Renal cortex interstitium (tissue), 11 donors: Measurements from ENCODE around the gene DISP3. TPM values are rescaled to one million over a fixed set of nuclear protein-coding genes. Genes with fewer than 3 reads are reported as not detected.

Source experiments
- DNase-seq, 11 donors: peaks; one replicate each; pipeline ENCODE4 v3.0.0-alpha.2; 2013; ENCODE audit warnings: low read depth in 9 of 11, low spot score in 4 of 11; ENCODE audit errors: extremely low read depth in 1 of 11
- polyA plus RNA-seq, 3 donors: library from polyadenylated mRNA; unstranded; fragments of 120-200 nt; gene quantifications; one replicate each; pipeline ENCODE4 v1.2.1, GENCODE V29; 2013; ENCODE audit not compliant: insufficient read length in 3 of 3

The DISP3 gene
- polyA plus RNA-seq, 3 donors = 0.72 to 2.1 (median 1.8) TPM

DNA sequence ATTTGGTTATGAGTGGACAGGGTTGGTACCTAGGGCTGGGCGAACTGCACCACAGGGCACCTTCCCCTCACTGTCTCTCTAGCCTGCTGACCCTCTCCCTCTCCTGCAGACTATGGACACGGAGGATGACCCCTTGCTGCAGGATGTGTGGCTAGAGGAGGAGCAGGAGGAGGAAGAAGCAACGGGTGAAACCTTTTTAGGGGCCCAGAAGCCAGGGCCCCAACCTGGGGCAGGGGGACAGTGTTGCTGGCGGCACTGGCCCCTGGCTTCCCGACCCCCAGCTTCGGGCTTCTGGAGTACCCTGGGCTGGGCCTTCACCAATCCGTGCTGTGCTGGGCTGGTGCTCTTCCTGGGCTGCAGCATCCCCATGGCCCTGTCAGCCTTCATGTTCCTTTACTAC lies 21.9 kb downstream of the DISP3 start:
- DNase-seq = no peak

DNA sequence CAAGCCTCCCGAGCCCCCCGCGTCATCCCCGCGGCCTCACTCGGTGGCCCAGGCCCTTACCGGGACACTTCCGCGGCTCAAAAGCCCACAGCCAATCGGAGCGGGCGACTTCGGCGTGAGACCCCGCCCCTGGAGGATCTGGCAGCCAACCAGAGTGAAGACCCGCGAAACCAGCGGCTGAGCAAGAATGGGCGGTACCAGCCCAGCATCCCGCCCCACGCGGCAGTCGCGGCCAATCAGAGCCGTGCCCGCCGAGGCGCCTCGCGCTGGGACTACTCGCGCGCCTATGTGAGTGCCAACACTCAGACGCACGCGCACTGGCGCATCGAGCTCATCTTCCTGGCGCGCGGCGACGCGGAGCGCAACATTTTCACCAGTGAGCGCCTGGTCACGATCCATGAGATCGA lies 22.5 kb downstream of the DISP3 start:
- DNase-seq = peak in 1 of 11 donors; percentile 24

DNA sequence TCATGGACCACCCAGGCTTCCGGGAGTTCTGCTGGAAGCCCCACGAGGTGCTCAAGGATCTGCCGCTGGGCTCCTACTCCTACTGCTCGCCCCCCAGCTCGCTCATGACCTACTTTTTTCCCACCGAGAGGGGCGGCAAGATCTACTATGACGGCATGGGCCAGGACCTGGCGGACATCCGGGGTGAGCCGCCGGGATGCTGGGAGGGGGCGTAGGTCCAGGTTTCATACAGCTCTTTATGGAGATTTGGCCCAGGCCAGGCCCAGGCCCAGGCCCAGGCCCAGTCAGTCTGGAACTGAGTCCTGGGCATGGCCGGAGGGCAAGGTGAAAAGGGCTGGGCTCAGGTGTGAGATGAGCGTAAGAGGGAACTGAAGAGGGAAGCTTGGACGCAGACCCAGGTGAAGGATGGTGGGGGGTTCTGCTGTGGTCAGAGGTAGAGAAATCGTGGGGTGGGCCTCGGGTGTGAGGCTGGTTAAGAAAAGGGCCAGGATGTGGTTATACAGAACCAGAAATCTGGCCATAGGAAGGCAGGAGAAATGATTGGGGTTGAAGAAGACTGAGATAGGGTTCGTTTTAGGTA lies 23.0 kb downstream of the DISP3 start:
- no peak for DNase-seq

DNA sequence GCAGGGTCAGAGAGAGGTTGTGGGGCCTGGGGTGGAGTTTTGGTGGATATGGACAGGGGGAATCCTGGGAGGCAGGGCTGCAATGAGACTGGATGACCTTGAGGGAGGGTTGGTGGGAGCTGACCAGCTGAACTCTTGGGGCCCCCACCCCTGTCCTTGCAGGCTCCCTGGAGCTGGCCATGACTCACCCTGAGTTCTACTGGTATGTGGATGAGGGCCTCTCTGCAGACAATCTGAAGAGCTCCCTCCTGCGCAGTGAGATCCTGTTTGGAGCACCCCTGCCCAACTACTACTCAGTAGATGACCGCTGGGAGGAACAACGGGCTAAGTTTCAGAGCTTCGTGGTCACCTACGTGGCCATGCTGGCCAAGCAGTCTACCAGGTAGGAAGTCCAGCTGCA lies 23.6 kb downstream of the DISP3 start:
- DNase-seq = no peak

DNA sequence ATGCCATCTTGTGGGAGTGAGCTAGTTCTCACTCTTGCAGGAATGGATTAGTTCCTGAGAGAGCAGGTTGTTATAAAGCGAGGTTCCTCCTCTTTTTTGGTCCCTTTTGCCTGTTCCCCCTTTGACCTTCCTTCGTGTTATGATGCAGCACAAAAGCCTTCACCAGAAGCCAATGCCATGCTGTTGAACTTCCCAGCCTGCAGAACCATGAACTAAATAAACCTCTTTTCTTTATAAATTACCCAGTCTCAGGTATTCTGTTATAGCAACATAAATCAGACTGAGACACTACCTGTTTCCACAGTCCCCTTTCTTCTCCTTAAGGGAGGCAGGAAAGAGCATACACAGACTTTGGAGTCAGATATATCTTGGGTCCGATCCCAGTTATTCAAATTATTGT lies 25.6 kb downstream of the DISP3 start:
- no peak for DNase-seq

DNA sequence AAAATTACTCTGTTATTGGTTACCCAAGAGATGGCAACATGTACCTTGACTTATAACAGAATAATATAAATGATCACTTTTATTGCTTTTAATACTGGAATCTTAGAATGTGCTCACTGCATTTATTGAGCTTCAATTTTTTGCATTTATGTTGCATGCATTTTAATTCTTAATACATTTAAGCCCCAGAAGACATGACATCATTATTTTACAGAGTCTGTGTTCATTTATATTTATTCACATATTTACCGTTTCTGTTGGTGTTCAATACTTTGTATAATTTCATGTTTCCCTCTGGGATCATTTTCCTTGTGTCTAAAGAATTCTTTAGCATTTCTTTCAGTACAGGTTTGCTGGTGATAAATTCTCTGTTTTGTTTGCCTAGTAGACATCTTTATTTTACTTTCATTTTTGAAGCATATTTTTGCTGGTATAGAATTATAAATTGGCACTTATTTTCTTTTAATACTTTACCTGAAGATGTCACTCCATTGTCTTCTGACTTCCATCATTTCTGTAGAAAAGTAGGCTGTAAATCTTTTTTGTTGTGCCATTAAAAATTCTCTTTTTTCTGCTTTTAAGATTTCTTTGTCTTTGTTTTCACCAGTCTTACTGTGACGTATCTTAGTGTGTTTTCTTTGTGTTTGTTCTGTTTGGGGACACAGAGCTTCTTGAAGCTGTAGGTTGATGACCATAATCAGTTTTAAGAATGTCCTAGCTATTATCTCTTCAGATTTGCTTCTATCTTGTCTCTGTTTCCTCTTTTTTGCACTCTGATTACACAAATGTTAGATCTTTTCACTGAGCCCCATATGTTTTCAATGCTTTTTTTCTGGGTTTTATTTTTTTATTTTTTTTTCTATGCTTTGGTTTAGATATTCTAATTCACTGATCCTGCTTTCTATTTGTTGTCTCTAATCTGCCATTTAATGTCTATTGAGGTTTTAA lies 26.9 kb downstream of the DISP3 start:
- DNase-seq = no peak

DNA sequence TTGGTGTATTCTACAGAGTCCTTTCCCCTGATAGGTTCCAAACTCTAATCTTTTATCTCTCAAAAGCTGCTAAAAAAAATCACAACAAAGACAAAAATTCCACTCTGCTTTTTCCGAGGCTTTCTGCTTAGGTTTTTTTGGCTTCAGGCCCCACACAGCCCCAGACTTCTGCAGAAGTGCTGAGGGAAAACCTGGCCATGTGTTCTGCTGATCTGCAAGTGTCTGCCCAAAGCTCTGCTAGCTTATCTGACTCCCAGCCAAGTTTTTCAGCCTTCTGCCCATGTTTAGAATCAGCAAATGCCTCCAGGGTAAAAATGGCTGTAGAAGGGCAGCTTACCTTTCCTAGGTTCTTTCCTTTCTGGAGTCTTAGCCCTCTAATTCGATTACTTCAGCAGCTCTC lies 28.4 kb downstream of the DISP3 start:
- no peak for DNase-seq

DNA sequence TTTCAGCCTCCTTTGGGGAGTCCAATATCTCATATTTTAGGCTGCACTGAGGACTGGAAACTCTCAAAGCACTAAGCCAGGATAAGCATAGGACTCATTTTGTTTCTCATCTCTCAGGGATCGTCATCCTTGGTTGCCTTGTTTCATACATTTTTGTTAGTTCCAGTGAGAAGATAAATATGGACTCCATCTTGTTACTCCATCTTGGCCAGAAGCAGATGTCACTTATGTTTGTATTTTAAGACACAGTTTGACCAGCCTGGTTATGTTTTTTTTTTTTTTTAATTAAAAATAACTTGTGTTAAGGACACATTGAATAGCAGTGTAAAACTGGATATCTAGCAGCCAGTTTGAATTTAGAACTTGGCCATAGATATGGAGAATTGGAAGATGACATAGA lies 34.7 kb downstream of the DISP3 start:
- DNase-seq = no peak

DNA sequence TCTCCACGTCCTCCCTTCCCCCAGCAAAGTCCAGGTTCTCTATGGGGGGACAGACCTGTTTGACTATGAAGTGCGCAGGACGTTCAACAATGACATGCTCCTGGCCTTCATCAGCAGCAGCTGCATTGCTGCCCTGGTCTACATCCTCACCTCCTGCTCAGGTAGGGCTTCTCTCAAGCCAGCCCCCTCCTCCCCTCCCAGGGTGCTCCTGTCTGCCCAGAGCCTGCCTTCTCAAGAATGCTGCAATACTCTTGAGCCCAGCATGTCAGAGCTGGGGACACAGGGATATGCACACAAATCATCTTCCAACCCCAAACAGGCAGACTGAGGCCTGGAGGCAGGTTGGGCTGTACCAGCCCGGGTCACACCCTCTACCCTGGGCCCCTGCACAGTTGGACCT lies 35.4 kb downstream of the DISP3 start:
- DNase-seq = no peak

DNA sequence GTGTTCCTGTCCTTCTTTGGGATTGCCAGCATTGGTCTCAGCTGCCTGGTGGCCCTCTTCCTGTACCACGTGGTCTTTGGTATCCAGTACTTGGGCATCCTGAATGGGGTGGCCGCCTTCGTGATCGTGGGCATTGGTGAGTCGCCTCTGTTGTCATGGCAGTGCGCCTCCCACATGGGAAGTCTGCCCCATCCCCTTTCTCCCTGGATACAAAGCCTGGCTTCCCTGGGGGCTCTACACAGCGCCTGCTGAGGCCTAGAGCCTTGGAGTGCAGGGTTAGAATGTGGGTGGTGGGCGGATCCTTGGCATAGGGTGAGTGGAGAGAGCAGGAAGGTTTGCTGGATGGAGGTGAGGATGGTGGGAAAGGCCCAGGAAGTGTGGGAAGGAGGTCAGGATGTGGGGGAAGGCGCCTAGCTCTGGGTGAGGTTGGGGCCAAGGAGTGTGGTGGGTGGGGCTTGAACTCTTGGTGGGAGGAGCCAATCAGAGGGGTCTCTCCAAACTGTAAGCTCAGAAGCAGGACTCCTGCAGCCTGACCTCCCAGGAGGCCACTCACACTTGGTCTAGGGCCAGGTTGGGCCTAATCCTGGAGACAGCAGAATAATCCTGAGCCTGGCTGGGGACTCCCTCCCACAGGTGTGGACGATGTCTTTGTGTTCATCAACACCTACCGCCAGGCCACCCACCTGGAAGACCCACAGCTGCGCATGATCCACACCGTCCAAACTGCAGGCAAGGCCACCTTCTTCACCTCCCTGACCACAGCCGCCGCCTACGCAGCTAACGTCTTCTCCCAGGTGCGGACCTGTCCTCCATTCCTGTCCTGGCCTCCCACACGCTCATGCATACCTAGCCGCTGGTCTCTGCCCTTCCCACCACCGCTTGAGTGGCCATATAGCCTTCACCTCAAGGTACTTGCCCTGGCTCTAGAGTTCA lies 36.7 kb downstream of the DISP3 start:
- DNase-seq = no peak

DNA sequence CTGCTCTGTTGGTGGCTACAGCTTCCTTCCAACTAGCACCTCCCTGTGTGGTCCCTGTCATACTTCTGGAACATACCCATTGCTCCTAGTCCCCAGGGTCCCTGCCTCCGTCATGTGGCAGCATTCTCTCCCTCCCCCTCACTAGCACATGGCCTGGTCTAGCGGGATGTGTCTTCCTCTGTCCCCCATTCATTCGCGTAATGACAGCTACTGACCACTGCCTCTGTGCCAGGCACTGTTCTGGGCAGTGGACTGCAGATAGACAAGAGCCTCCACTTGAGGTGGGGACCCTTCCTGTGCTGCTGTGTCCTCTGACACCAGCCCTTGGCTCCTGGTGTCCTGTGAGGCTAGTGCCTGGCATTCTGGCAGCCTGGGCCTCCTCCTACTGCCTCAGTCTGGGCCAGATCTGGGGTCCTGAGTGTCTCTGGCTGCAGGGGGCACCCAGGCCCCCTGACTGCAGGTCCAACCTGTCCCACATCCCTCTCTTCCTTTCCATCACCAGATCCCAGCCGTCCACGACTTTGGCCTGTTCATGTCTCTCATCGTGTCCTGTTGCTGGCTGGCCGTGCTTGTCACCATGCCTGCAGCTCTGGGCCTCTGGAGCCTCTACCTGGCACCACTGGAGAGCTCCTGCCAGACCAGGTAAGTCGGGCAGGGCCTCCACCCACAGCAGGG lies 38.1 kb downstream of the DISP3 start:
- DNase-seq = no peak

DNA sequence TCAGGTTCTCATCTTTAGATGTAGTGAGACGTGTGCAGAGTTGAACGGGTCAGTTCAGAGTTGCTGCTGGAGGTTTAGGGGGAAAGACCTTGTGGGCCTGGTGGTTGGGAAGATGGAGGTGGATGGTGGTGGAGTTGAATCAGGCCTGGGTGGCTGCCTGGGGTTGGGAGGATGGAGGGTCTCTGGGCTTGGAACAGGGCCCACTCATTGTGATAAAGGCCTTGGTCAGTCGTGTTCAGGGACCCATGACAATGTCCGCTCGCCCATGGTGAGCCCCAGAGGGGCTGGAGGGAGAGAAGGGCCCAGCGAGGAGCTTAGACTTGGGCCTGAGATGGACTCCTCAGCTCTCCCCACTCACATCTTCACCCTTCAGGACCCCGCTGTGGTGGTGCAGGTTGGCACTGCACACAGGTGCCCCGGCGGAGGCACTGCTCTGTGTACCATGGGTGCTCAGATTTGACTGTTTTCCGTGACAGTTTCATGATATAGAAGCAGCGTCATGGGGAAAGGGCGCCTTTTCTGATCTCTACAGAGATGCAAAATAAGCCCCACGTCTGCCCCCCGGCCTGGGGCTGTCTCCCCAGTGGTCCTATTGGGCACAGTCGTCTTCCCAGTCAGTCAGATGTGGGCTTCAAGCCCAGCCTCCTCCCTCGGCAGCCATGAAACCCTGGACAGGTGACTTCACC lies 39.2 kb downstream of the DISP3 start:
- no peak for DNase-seq

DNA sequence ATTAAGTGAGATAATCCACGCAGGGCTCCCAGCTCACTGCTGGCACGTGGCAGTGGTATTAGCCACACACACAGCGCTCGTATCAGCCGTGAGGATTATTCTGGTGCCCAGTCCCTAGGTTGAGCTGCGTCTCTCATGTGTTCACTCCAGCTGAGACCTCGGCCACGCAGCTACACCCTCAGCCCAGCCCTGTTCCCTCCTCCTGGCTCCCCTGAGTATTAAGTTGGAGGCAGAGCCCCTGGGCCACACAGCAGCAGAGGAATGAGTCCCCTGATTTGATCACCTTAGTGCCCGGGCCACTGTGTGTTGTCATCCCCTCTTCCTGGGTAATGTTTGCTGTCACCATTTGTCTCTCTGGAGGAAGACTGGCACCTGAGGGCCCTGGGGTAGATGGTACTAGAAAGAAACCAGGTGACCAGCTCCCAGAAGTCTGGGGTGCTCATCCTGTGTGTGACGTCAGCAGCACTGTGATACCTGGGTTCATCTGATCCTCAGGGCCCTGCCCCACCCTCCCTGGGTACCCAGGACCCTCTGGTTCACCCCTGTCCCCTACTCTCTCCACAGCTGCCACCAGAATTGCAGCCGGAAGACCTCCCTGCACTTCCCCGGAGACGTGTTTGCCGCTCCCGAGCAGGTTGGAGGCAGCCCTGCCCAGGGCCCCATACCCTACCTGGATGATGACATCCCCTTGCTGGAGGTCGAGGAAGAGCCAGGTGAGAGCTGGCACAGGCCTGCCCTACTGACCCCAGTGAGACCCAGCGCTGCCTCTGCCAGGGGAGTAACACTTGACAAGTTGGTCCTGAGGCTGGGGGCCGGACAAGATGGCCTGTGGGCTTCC lies 40.1 kb downstream of the DISP3 start:
- no peak for DNase-seq

DNA sequence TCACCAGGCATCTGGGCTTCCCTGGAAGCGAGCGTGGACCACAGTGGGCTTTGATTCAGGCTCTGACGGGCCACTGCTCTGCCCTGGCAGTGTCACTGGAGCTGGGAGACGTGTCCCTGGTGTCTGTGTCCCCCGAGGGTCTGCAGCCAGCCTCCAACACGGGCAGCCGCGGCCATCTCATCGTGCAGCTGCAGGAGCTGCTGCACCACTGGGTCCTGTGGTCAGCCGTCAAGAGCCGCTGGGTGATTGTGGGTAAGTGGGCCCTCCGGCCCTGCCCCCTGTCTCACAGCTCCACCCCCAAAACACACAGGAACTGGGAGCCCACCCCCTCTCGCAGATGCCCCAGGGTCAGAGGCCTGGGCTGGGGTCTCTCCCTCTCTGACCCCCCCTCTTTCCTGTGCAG lies 40.7 kb downstream of the DISP3 start:
- no peak for DNase-seq

DNA sequence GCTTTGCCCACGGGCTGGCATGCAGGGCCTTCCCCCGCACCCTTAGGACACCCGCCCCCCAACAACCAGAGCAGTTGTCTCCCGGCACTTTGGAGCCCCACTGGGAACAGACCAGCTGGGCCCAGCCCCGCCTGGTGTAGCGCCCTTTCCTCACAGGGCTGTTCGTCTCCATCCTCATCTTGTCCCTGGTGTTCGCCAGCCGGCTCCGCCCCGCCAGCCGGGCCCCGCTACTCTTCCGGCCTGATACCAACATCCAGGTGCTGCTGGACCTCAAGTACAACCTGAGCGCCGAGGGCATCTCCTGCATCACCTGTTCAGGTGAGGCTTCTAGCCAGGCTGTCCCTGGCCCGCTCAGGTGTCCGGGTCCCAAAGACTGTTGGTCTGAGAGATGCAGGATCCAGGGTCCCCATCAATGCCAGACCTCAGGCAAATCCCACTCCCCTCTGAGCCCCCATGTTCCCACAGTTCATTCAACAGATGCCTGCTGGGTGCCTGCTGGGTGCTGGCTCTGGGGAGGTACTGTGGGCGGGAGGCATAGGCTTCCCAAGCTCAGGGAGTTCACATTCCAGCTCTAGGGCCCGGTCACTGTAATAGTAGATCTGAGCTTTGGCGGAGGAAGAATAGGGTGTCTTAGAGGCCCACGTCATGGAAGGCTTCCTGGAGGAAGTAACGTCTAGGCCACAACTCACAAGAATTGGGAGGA lies 41.7 kb downstream of the DISP3 start:
- DNase-seq = no peak

DNA sequence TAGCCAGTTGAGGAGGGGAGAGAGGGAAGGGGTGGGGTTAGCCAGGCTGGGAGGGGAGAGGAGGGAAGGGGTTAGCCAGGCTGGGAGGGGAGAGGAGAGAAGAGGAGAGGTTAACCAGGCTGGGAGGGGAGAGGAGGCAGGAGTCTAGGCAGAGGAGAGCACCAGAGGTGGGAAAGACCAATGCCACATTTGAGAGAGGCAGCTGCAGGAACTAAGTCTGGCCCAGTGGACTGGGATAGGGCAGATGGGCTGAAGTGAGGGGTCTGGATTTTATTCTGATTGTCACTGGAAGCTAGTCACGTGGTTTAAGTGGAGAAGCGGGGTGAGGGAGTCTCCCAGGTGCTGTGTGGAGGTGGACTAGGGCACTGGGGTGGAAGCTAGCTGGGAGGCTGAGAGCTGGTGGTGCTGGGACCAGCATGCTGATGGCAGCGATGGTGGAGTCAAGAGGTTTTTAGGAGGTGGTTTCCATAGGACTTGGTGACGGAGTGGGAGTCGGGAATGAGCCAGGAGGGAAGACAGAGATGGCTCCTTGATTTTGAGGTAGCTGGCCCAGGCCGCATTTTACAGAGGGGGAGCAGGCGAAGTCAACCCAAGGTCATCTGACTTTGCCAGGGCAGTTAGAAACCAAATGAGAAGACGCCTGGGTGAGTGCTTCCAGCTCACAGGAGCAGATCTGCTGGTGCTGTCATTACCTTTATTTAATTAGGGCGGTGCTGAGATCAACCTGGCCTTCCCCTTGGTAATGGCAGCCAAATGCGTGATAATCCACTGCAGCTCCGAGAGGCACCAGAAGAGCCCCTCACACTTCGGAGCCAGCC lies 42.8 kb downstream of the DISP3 start:
- no peak for DNase-seq
